Endothelial cell (in vitro differentiated cells): Measurements from ENCODE around the gene ZNF641. TPM values are rescaled to one million over a fixed set of nuclear protein-coding genes. Genes with fewer than 3 reads are reported as not detected.

Experiments used
- DNase-seq: peaks from one replicate; pipeline ENCODE4 v3.0.0; 2021; ENCODE audit warnings: low spot score
- H3K27ac Mint-ChIP-seq: one replicate; pipeline ENCODE4 v1.8.0; 2021; ENCODE audit warnings: mixed read lengths, inconsistent platforms; ENCODE audit not compliant: unreplicated experiment
- H3K27me3 Mint-ChIP-seq: one replicate; pipeline ENCODE4 v1.8.0; 2021; ENCODE audit warnings: mild to moderate bottlenecking, moderate library complexity, mixed read lengths, inconsistent platforms; ENCODE audit not compliant: unreplicated experiment
- H3K36me3 Mint-ChIP-seq: one replicate; pipeline ENCODE4 v1.8.0; 2021; ENCODE audit warnings: mild to moderate bottlenecking, low read depth, mixed read lengths, inconsistent platforms; ENCODE audit not compliant: unreplicated experiment
- H3K4me1 Mint-ChIP-seq: one replicate; pipeline ENCODE4 v1.8.0; 2021; ENCODE audit warnings: mild to moderate bottlenecking, mixed read lengths, inconsistent platforms; ENCODE audit not compliant: unreplicated experiment
- H3K4me3 Mint-ChIP-seq: one replicate; pipeline ENCODE4 v1.8.0; 2021; ENCODE audit warnings: mild to moderate bottlenecking, mixed read lengths, inconsistent platforms; ENCODE audit not compliant: unreplicated experiment
- H3K9me3 Mint-ChIP-seq: one replicate; pipeline ENCODE4 v1.8.0; 2021; ENCODE audit warnings: mixed read lengths, inconsistent platforms; ENCODE audit not compliant: unreplicated experiment
- CTCF ChIP-seq: fragments of 200-600 bp; sonication (generic); IDR thresholded peaks from one replicate; pipeline ENCODE4 v1.5.0; 2021; ENCODE audit warnings: antibody characterized with exemption; ENCODE audit not compliant: unreplicated experiment
- total RNA-seq: library from RNA; stranded (reverse); fragmentation: NEBNext Ultra II Directional; extraction: Animal tissue kit (Norgen Biotek cat#: 25700); gene quantifications from one replicate; pipeline ENCODE4 v1.2.1, GENCODE V29; 2021; ENCODE audit not compliant: unreplicated experiment

Gene ZNF641
- total RNA-seq, 1 donor from 2014 or later: 35.3 TPM

GRCh38 chr12:48380596-48380995 is 29.9 kb upstream of the ZNF641 start:
- no peaks in the 10 kb centered on the region for H3K9me3 Mint-ChIP-seq
- H3K4me1 Mint-ChIP-seq: no peaks in the 10 kb centered on the region
- TF ChIP-seq CTCF: no peak
- H3K27ac Mint-ChIP-seq: no peak overlapping the region
- H3K36me3 Mint-ChIP-seq: no peaks in the 10 kb centered on the region
- H3K27me3 Mint-ChIP-seq: peaks cover 1% of the 10 kb centered on the region
- H3K4me3 Mint-ChIP-seq: no peak overlapping the region
- no peak for DNase-seq

DNA sequence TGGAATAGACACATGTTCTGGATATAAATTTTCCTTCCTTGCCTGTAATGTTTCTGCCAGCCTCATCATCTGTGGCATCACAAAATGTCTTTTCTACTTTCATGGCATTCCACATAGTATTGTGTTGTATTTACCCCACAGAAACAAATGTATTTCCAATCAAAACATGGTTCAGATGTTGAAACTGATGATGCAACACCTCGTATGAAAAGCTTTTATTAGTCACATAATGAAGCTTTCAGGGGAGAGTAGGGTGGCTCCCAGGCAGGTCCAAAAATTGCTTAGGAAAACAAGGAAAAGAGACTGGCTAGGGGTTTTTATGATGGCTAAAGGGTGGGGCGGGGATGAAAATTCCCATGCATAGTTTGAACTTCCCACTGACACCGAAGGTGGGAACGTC is 29.1 kb upstream of the ZNF641 start:
- no peaks in the 10 kb centered on the region for H3K36me3 Mint-ChIP-seq
- no peak overlapping the region for H3K4me3 Mint-ChIP-seq
- no peaks in the 10 kb centered on the region for H3K9me3 Mint-ChIP-seq
- H3K27me3 Mint-ChIP-seq: peaks cover 1% of the 10 kb centered on the region
- H3K4me1 Mint-ChIP-seq: no peaks in the 10 kb centered on the region
- DNase-seq: no peak
- no peak for TF ChIP-seq CTCF
- no peak overlapping the region for H3K27ac Mint-ChIP-seq

DNA sequence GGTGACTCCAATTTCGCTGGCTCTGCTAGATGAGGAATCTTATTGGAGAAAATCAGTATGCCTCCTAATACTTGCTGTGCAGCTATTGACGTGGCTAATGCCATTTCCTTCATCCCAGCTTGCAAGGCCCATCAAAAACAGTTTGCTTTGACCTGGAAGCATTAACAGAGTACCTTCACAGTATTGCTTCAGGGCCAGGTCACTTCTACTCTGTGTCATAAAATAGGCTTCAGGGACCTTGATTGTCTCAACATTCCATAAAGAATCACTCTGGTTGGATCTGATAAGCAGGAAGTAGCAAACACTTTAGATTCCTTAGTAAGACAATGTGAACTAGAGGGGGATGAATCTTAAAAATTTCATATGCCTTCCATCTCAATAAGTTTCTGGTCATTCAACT is 26.9 kb upstream of the ZNF641 start:
- Mint-ChIP-seq H3K4me3 (no peak overlapping the region), H3K27me3 (peaks cover 1% of the 10 kb centered on the region), H3K36me3 (no peaks in the 10 kb centered on the region), H3K9me3 (no peaks in the 10 kb centered on the region), H3K27ac (no peak overlapping the region), H3K4me1 (no peaks in the 10 kb centered on the region)
- no peak for TF ChIP-seq CTCF
- no peak for DNase-seq

- Mint-ChIP-seq H3K9me3 (no peaks in the 10 kb centered on the region), H3K27me3 (no peaks in the 10 kb centered on the region), H3K27ac (no peak overlapping the region), H3K4me1 (no peaks in the 10 kb centered on the region), H3K4me3 (no peak overlapping the region), H3K36me3 (no peaks in the 10 kb centered on the region)
- TF ChIP-seq CTCF: no peak
- DNase-seq: no peak
Measured at GRCh38 chr12:48374164-48374563, 23.4 kb upstream of the ZNF641 start.

GRCh38 chr12:48366131-48366530 is 15.4 kb upstream of the ZNF641 start:
- no peaks in the 10 kb centered on the region for H3K36me3 Mint-ChIP-seq
- no peak overlapping the region for H3K27ac Mint-ChIP-seq
- DNase-seq: no peak
- H3K9me3 Mint-ChIP-seq: no peaks in the 10 kb centered on the region
- H3K4me1 Mint-ChIP-seq: no peaks in the 10 kb centered on the region
- H3K4me3 Mint-ChIP-seq: no peak overlapping the region
- H3K27me3 Mint-ChIP-seq: no peaks in the 10 kb centered on the region
- TF ChIP-seq CTCF: no peak
